HG02623 (cell line): Measurements from ENCODE around the gene MYH15.

Experiments used
- ATAC-seq: cut with Tn5 transposase; IDR thresholded peaks from one replicate; pipeline ENCODE4 v1.9.1; 2021; ENCODE audit warnings: moderate library complexity; ENCODE audit not compliant: unreplicated experiment

Gene MYH15

DNA sequence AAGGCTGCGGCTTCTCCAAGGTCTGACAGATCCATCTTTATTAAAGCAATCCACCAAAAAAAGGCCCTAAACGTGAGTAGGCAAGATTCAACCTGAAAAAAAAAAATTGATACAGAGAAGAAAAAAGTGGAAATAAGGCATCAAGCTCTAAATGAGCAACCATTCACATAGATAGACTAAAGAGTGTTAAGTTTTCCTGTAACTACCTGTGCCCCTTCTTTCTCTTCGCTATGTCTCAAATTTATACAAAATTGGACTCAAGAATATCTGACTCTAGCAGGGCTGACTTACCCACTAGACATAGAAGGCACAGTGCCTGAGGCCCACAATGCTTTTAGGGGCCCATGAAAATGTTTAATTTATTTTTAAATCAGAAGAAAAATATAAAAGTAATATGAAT, at the start of gene MYH15:
MYH15 (minus strand) TSS at position 101 of the 400 bp plus-strand sequence; CDS start at position 35, 66 bp downstream.
- ATAC-seq, result no peak

- no peak for ATAC-seq
Measured at GRCh38 chr3:108555966-108556581, 45.7 kb upstream of the MYH15 start.

- no peak for ATAC-seq
Measured at GRCh38 chr3:108554913-108555571, 44.6 kb upstream of the MYH15 start.

GRCh38 chr3:108554229-108554628, 43.8 kb upstream of the MYH15 start:
- ATAC-seq, result no peak

DNA sequence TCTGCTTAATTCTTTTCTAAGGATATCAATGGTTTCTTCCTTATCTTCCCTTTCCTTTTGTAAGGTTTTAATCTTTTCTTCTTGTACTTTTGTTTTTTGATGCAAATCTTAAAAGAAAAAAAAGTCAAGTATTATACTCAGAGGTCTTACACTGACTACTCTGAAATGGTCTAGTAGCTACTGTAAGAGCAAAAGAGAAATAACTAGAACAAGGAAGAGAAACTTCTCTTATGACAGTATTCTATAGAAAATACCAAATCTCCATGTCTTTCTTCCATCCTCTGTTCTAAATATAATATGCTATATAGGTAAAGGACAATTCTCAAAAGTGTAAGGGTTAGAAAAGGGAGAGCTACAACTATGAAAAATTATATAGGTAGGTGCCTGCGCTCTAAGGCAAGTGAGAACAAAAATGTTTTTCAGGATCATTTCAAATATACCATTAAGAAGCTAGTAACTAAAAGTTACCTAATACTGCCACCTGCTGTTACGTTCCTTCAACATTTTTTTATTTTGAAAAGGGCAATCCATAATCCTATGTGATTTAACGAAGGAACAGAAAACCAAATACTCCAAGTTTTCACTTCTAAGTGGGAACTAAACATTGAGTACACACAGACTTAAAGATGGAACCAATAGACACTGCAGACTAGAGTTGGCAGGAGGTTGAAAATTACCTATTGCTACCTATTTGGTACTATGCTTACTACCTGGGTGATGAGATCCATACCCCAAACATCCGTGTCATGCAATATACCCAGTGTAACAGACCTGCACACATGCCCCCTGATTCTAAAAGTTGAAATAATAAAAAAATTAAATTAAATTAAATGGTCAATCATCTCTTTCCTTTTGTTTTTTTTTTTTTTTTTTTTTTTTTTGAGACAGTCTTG, 42.1 kb upstream of the MYH15 start:
- peak; percentile 48 for ATAC-seq

- no peak for ATAC-seq
Measured at GRCh38 chr3:108548886-108549285, 38.5 kb upstream of the MYH15 start.

GRCh38 chr3:108548304-108548703, 37.9 kb upstream of the MYH15 start:
- no peak for ATAC-seq

DNA sequence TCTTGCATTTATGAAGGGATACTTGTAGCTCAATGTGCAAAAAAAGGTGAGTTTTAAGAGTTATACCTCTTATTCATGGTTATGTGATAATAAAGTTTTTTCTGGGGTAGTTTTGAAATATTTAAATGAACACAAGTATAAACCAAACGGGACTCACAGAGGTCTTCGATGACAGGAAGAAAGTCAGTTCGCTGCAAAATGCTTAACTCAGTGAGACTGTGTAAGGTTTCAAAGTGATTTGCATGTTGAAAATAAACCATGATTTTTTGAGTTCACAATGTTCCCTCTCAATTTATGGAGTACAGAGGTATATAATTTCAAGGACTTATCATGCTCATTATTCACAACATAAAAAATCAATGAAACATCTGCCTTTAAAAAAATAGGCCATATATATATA, 36.3 kb upstream of the MYH15 start:
- ATAC-seq, result peak; percentile 51

GRCh38 chr3:108546247-108546646, 35.9 kb upstream of the MYH15 start:
- ATAC-seq, result no peak

DNA sequence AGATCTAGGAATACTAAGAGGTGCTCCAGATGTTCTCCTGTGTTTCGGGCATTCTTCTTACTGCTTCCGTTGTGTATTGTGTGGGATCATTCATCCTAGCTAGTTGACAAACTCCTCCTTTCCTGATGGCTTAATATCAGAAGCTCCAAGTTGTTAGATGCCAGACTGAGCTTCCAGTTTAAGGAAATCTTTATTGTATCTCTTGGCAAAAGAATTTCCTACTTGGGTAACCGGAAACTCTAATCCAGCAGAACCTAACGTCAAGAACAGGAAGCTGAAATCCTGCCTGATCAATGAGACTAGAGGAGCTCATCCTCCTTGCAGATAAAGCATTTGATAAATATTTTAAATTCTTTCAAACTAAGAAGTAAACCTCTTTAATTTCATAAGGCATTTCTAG, 27.7 kb upstream of the MYH15 start:
- ATAC-seq, result no peak

- ATAC-seq, result peak; percentile 84
Measured at GRCh38 chr3:108528459-108529252, 18.3 kb upstream of the MYH15 start.

DNA sequence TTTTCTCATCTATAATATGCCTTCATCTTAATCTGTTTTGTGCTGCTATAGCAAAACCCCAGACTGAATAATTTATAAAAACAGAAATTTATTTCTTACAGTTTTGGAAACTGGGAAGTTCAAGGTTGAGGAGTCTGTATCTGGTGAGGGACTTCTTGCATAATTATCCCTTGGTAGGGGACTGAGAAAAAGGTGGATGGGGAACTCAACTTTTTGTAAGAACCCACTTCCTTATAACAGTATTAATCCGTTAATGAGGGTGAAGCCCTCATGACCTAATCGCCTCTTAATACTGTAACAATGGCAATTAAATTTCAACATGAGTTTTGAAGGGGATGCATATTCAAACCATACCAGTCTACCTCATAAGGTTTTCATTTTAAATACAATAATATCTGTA, 17.4 kb upstream of the MYH15 start:
- no peak for ATAC-seq

GRCh38 chr3:108527109-108527508, 16.7 kb upstream of the MYH15 start:
- ATAC-seq, result no peak

DNA sequence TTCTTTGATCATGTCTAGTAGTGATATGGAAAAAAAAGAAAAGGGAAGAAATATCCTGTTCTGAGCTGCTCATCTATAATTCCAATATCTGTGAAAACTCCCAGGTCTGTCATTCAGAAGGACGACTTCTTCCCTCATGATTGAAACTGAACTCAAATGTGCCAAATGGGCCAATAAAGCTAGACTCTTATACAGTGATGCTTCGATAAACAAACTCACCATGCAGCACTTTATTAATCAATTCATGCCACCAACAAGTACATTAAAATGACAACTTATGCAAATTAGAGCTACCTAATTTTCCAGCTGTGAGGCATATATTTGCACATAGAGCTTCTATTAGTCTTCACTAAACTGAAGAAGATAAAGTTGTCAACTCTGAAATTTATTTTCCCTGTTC, 15.6 kb upstream of the MYH15 start:
- ATAC-seq, result no peak

GRCh38 chr3:108525256-108525655, 14.9 kb upstream of the MYH15 start:
- ATAC-seq, result no peak

DNA sequence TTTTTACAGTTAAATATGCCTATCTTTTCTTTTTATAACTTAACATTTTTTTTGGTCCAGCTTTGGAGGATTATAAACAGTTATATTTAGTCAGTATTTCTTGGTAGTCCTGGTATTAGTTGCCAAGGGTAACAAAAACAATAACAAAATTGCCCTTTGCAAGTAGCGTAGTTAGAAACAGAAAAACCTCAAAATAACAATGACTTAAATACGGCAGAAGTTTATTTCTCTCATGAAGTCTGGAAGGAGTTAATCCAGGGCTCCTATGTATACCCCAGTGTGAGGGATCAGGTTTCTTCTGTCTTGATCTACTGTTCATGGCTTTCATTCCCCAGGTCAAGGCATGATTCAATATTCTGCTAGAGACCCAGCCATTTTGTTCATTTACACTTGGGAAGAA, 14.1 kb upstream of the MYH15 start:
- no peak for ATAC-seq

GRCh38 chr3:108518895-108519294, 8.5 kb upstream of the MYH15 start:
- no peak for ATAC-seq

DNA sequence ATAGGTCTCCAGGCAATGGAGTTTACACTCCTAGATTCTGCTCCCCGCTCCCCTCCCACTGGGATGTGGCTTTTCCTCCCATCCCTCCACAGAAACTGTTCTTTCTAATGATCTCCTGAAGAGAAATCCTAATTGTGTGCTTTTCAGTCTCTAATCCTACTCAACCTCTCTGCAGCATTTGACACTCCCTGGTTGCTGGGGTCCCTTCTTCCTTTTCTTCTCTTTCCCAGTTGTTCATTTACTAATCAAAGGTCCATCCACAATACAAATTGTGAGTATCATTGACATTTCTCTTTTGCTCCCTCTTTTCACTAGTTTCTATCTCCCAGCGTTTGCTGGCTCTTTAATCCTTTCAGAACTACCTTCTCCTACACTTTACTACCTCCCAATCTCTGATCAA, 6.5 kb upstream of the MYH15 start:
- ATAC-seq, result no peak

GRCh38 chr3:108513961-108514360, 3.6 kb upstream of the MYH15 start:
- no peak for ATAC-seq

- no peak for ATAC-seq
Measured at GRCh38 chr3:108512671-108513070, 2.3 kb upstream of the MYH15 start.

DNA sequence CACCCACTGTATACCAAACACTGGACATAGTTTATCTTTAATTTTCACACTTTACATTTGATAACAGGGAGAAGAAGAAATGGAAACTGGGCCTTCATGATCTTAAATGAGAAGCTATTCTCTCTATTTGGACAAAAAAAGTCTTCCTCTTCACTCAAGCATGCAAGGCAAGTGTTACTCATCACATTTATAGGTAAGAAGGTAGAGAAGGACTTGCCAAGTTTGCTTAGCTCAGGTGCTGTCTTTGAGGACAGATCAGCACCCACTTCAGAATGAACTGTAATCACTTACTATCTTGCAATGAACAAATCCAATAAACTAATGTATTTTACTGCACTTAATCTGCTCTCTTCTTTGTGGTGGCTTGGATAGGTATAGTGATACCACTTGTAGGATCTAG, 1.1 kb upstream of the MYH15 start:
- no peak for ATAC-seq
